WTC11 (cell line): ENCODE measurements around the gene ZNF775. TPM values are rescaled to one million over a fixed set of nuclear protein-coding genes. Genes with fewer than 3 reads are reported as not detected.

Experiments
- ATAC-seq: fragments of 200-7000 bp; cut with Tn5 transposase; 2 replicates; pipeline ENCODE4 v1.10.0; 2021; ENCODE audit warnings: mild to moderate bottlenecking, moderate library complexity
- CTCF ChIA-PET: fragments of 300-600 bp; sonication (Branson Sonifier 250); formaldehyde crosslinking; loops from one replicate; lab custom pipeline; 2021; ENCODE audit warnings: antibody characterized with exemption; lab: Charles Lee
- POLR2A ChIA-PET: fragments of 350-600 bp; sonication (Branson Sonifier 250); formaldehyde crosslinking; loops from one replicate; lab custom pipeline; 2021; ENCODE audit warnings: antibody characterized with exemption; lab: Charles Lee
- DNase-seq: peaks from one replicate; pipeline ENCODE4 v3.0.0; 2021; ENCODE audit warnings: low spot score
- H3K27ac Mint-ChIP-seq: 2 replicates; pipeline ENCODE4 v1.8.0; 2021; ENCODE audit warnings: mixed read lengths
- H3K27me3 Mint-ChIP-seq: 2 replicates; pipeline ENCODE4 v1.8.0; 2021; ENCODE audit warnings: low read depth, mild to moderate bottlenecking, moderate library complexity, mixed read lengths
- H3K36me3 Mint-ChIP-seq: 2 replicates; pipeline ENCODE4 v1.8.0; 2021; ENCODE audit warnings: mixed read lengths
- H3K4me1 Mint-ChIP-seq: 2 replicates; pipeline ENCODE4 v1.8.0; 2022; ENCODE audit warnings: mixed read lengths
- H3K4me3 Mint-ChIP-seq: 2 replicates; pipeline ENCODE4 v1.8.0; 2021; ENCODE audit warnings: mild to moderate bottlenecking, moderate library complexity, mixed read lengths
- H3K9me3 Mint-ChIP-seq: 2 replicates; pipeline ENCODE4 v1.8.0; 2021; ENCODE audit warnings: mixed read lengths
- CBFB ChIP-seq: sonication (generic); formaldehyde crosslinking; IDR thresholded peaks from 2 replicates; pipeline ENCODE4 v1.8.1; 2022; ENCODE audit warnings: mild to moderate bottlenecking, low read depth, missing genetic modification reagents
- CREM ChIP-seq: sonication (generic); formaldehyde crosslinking; IDR thresholded peaks from 2 replicates; pipeline ENCODE4 v1.8.1; 2022; ENCODE audit warnings: mild to moderate bottlenecking, missing genetic modification reagents, moderate library complexity
- ELF4 ChIP-seq: sonication (generic); formaldehyde crosslinking; IDR thresholded peaks from 2 replicates; pipeline ENCODE4 v1.8.1; 2022; ENCODE audit warnings: low read depth, mild to moderate bottlenecking, moderate library complexity, missing genetic modification reagents
- GABPB1 ChIP-seq: sonication (generic); formaldehyde crosslinking; IDR thresholded peaks from 2 replicates; pipeline ENCODE4 v1.8.1; 2023; ENCODE audit warnings: mild to moderate bottlenecking, missing genetic modification reagents
- GRHL2 ChIP-seq: fragments of 250-450 bp; sonication (Bioruptor Pico); IDR thresholded peaks from 2 replicates; pipeline ENCODE4 v1.8.0; 2022; ENCODE audit warnings: mild to moderate bottlenecking, moderate library complexity; ENCODE audit not compliant: insufficient replicate concordance, severe bottlenecking
- GTF2I ChIP-seq: fragments of 250-450 bp; sonication (Bioruptor Pico); conservative IDR thresholded peaks from 2 replicates; pipeline ENCODE4 v1.4.0; 2021; ENCODE audit warnings: mild to moderate bottlenecking
- KAT7 ChIP-seq: sonication (generic); formaldehyde crosslinking; IDR thresholded peaks from 2 replicates; pipeline ENCODE4 v1.8.1; 2023; ENCODE audit warnings: missing genetic modification reagents, mild to moderate bottlenecking, borderline replicate concordance
- MXD4 ChIP-seq: fragments of 250-450 bp; sonication (Bioruptor Pico); IDR thresholded peaks from 2 replicates; pipeline ENCODE4 v1.8.0; 2021; ENCODE audit warnings: mild to moderate bottlenecking, moderate library complexity, borderline replicate concordance
- NFYB ChIP-seq: sonication (generic); formaldehyde crosslinking; conservative IDR thresholded peaks from 2 replicates; pipeline ENCODE4 v1.8.0; 2022; ENCODE audit warnings: low read depth, missing genetic modification reagents
- PRRX2 ChIP-seq: fragments of 250-450 bp; sonication (Bioruptor Pico); IDR thresholded peaks from 2 replicates; pipeline ENCODE4 v1.8.0; 2021; ENCODE audit warnings: mild to moderate bottlenecking
- SMAD4 ChIP-seq: sonication (generic); formaldehyde crosslinking; IDR thresholded peaks from 2 replicates; pipeline ENCODE4 v1.8.0; 2022; ENCODE audit warnings: mild to moderate bottlenecking, missing genetic modification reagents
- TP53 ChIP-seq: sonication (generic); formaldehyde crosslinking; IDR thresholded peaks from 2 replicates; pipeline ENCODE4 v1.8.1; 2023; ENCODE audit warnings: mild to moderate bottlenecking, missing genetic modification reagents
- ZBTB21 ChIP-seq: sonication (generic); formaldehyde crosslinking; IDR thresholded peaks from 2 replicates; pipeline ENCODE4 v1.8.1; 2023; ENCODE audit warnings: mild to moderate bottlenecking, missing genetic modification reagents, borderline replicate concordance
- ZNF219 ChIP-seq: sonication (generic); formaldehyde crosslinking; IDR thresholded peaks from 2 replicates; pipeline ENCODE4 v1.8.0; 2023; ENCODE audit warnings: missing genetic modification reagents, mild to moderate bottlenecking, borderline replicate concordance
- ZNF396 ChIP-seq: fragments of 250-450 bp; sonication (Bioruptor Pico); IDR thresholded peaks from 2 replicates; pipeline ENCODE4 v1.8.0; 2021; ENCODE audit warnings: mild to moderate bottlenecking, moderate library complexity, borderline replicate concordance
- ZNF423 ChIP-seq: fragments of 250-450 bp; sonication (Bioruptor Pico); IDR thresholded peaks from 2 replicates; pipeline ENCODE4 v2.1.2; 2022; ENCODE audit warnings: mild to moderate bottlenecking, moderate library complexity
- total RNA-seq: library from RNA; stranded (reverse); gene quantifications from 3 replicates; pipeline ENCODE4 v1.2.3, GENCODE V29; 2021
- TF ChIP-seq, protein P1 (sequence below): fragments of 200-600 bp; IDR thresholded peaks from 2 replicates; pipeline ENCODE4 v1.8.0; 2022; ENCODE audit warnings: antibody characterized with exemption
- TF ChIP-seq, protein P2 (sequence below): fragments of 250-450 bp; sonication (Bioruptor Pico); IDR thresholded peaks from 2 replicates; pipeline ENCODE4 v1.9.0; 2021; ENCODE audit warnings: mild to moderate bottlenecking
- TF ChIP-seq, protein P3 (sequence below): sonication (generic); formaldehyde crosslinking; IDR thresholded peaks from 2 replicates; pipeline ENCODE4 v1.8.1; 2022; ENCODE audit warnings: low read depth, mild to moderate bottlenecking, moderate library complexity, missing genetic modification reagents, borderline replicate concordance
- TF ChIP-seq, protein P4 (sequence below): sonication (generic); formaldehyde crosslinking; IDR thresholded peaks from 2 replicates; pipeline ENCODE4 v1.8.0; 2023; ENCODE audit warnings: mild to moderate bottlenecking, missing genetic modification reagents
- TF ChIP-seq, protein P5 (sequence below): fragments of 250-450 bp; sonication (Bioruptor Pico); IDR thresholded peaks from 2 replicates; pipeline ENCODE4 v1.9.0; 2021; ENCODE audit warnings: mild to moderate bottlenecking, borderline replicate concordance
- TF ChIP-seq, protein P6 (sequence below): fragments of 250-450 bp; sonication (Bioruptor Pico); IDR thresholded peaks from 2 replicates; pipeline ENCODE4 v2.1.2; 2022; ENCODE audit warnings: mild to moderate bottlenecking, moderate library complexity

The ZNF775 gene
- total RNA-seq, 1 experiment from 2014 or later: 25.4 TPM

DNA sequence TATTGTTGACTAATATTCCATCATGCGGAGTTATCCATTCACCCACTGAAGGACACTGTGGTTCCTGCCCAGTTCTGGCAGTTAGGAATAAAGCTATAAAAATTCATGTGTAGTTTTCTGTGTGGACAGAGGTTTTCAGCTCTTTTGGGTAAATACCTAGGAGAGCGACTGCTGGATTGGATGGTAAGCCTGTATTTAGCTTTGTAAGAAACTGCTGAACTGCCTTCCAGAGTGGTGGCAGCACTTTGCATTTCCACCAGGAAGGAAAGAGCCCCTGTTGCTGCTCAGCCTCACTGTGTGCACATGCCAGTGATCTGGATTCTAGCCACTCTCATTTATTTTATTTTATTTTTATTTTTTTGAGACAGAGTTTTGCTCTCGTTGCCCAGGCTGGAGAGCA lies 14.2 kb downstream of the ZNF775 start (continued):
- TF ChIP-seq, protein P1, sequence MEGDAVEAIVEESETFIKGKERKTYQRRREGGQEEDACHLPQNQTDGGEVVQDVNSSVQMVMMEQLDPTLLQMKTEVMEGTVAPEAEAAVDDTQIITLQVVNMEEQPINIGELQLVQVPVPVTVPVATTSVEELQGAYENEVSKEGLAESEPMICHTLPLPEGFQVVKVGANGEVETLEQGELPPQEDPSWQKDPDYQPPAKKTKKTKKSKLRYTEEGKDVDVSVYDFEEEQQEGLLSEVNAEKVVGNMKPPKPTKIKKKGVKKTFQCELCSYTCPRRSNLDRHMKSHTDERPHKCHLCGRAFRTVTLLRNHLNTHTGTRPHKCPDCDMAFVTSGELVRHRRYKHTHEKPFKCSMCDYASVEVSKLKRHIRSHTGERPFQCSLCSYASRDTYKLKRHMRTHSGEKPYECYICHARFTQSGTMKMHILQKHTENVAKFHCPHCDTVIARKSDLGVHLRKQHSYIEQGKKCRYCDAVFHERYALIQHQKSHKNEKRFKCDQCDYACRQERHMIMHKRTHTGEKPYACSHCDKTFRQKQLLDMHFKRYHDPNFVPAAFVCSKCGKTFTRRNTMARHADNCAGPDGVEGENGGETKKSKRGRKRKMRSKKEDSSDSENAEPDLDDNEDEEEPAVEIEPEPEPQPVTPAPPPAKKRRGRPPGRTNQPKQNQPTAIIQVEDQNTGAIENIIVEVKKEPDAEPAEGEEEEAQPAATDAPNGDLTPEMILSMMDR: no peak
- no peak for TF ChIP-seq CREM (CRISPR knock-in tag)
- no peak for TF ChIP-seq ZNF423 (CRISPR knock-in tag)
- TF ChIP-seq SMAD4 (CRISPR knock-in tag): no peak

DNA sequence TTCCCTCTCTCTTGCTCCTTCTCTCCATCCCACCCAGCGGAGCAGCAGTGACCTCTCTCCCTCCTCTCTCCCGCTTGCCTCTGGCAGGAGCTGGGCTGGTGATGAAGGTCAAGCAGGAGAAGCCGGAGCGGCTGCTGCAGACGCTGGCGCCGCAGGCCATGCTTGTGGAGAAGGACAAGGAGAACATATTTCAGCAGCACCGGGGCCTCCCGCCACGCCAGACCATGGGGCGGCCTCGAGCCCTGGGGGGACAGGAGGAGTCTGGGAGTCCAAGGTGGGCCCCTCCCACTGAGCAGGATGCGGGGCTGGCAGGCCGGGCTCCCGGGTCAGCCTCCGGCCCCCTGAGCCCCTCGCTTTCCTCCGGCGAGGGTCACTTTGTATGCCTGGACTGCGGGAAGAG lies 17.3 kb downstream of the ZNF775 start:
- Mint-ChIP-seq H3K27ac (peak overlapping the region; percentile 94), H3K9me3 (no peaks in the 10 kb centered on the region)
- CTCF ChIA-PET: no interaction called here
- TF ChIP-seq, protein P2, sequence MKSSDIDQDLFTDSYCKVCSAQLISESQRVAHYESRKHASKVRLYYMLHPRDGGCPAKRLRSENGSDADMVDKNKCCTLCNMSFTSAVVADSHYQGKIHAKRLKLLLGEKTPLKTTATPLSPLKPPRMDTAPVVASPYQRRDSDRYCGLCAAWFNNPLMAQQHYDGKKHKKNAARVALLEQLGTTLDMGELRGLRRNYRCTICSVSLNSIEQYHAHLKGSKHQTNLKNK (CRISPR knock-in tag): no peak
- TF ChIP-seq CBFB (CRISPR knock-in tag) (no peak), MXD4 (CRISPR knock-in tag) (no peak), TP53 (CRISPR knock-in tag) (no peak), GRHL2 (no peak), ZNF219 (CRISPR knock-in tag) (no peak), NFYB (CRISPR knock-in tag) (no peak), ELF4 (CRISPR knock-in tag) (no peak), GTF2I (CRISPR knock-in tag) (no peak), PRRX2 (CRISPR knock-in tag) (no peak), GABPB1 (no peak), ZBTB21 (CRISPR knock-in tag) (no peak), KAT7 (CRISPR knock-in tag) (no peak), ZNF396 (CRISPR knock-in tag) (no peak)
- TF ChIP-seq, protein P3, sequence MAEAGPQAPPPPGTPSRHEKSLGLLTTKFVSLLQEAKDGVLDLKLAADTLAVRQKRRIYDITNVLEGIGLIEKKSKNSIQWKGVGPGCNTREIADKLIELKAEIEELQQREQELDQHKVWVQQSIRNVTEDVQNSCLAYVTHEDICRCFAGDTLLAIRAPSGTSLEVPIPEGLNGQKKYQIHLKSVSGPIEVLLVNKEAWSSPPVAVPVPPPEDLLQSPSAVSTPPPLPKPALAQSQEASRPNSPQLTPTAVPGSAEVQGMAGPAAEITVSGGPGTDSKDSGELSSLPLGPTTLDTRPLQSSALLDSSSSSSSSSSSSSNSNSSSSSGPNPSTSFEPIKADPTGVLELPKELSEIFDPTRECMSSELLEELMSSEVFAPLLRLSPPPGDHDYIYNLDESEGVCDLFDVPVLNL (CRISPR knock-in tag): no peak
- TF ChIP-seq, protein P4, sequence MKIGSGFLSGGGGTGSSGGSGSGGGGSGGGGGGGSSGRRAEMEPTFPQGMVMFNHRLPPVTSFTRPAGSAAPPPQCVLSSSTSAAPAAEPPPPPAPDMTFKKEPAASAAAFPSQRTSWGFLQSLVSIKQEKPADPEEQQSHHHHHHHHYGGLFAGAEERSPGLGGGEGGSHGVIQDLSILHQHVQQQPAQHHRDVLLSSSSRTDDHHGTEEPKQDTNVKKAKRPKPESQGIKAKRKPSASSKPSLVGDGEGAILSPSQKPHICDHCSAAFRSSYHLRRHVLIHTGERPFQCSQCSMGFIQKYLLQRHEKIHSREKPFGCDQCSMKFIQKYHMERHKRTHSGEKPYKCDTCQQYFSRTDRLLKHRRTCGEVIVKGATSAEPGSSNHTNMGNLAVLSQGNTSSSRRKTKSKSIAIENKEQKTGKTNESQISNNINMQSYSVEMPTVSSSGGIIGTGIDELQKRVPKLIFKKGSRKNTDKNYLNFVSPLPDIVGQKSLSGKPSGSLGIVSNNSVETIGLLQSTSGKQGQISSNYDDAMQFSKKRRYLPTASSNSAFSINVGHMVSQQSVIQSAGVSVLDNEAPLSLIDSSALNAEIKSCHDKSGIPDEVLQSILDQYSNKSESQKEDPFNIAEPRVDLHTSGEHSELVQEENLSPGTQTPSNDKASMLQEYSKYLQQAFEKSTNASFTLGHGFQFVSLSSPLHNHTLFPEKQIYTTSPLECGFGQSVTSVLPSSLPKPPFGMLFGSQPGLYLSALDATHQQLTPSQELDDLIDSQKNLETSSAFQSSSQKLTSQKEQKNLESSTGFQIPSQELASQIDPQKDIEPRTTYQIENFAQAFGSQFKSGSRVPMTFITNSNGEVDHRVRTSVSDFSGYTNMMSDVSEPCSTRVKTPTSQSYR (CRISPR knock-in tag): no peak
- TF ChIP-seq, protein P5, sequence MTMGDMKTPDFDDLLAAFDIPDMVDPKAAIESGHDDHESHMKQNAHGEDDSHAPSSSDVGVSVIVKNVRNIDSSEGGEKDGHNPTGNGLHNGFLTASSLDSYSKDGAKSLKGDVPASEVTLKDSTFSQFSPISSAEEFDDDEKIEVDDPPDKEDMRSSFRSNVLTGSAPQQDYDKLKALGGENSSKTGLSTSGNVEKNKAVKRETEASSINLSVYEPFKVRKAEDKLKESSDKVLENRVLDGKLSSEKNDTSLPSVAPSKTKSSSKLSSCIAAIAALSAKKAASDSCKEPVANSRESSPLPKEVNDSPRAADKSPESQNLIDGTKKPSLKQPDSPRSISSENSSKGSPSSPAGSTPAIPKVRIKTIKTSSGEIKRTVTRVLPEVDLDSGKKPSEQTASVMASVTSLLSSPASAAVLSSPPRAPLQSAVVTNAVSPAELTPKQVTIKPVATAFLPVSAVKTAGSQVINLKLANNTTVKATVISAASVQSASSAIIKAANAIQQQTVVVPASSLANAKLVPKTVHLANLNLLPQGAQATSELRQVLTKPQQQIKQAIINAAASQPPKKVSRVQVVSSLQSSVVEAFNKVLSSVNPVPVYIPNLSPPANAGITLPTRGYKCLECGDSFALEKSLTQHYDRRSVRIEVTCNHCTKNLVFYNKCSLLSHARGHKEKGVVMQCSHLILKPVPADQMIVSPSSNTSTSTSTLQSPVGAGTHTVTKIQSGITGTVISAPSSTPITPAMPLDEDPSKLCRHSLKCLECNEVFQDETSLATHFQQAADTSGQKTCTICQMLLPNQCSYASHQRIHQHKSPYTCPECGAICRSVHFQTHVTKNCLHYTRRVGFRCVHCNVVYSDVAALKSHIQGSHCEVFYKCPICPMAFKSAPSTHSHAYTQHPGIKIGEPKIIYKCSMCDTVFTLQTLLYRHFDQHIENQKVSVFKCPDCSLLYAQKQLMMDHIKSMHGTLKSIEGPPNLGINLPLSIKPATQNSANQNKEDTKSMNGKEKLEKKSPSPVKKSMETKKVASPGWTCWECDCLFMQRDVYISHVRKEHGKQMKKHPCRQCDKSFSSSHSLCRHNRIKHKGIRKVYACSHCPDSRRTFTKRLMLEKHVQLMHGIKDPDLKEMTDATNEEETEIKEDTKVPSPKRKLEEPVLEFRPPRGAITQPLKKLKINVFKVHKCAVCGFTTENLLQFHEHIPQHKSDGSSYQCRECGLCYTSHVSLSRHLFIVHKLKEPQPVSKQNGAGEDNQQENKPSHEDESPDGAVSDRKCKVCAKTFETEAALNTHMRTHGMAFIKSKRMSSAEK (CRISPR knock-in tag): no peak
- TF ChIP-seq, protein P6, sequence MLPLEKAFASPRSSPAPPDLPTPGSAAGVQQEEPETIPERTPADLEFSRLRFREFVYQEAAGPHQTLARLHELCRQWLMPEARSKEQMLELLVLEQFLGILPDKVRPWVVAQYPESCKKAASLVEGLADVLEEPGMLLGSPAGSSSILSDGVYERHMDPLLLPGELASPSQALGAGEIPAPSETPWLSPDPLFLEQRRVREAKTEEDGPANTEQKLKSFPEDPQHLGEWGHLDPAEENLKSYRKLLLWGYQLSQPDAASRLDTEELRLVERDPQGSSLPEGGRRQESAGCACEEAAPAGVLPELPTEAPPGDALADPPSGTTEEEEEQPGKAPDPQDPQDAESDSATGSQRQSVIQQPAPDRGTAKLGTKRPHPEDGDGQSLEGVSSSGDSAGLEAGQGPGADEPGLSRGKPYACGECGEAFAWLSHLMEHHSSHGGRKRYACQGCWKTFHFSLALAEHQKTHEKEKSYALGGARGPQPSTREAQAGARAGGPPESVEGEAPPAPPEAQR (CRISPR knock-in tag): no peak
- TF ChIP-seq, all 79 proteins: peak for 0
- H3K4me3 Mint-ChIP-seq: no peak overlapping the region
- H3K27me3 Mint-ChIP-seq: no peaks in the 10 kb centered on the region
- POLR2A ChIA-PET: no interaction called here
- peaks cover 75% of the 10 kb centered on the region for H3K4me1 Mint-ChIP-seq
- DNase-seq (peak; percentile 11), ATAC-seq (no peak)
- peaks cover 25% of the 10 kb centered on the region for H3K36me3 Mint-ChIP-seq
